Tibial artery (tissue), 4 donors: Measurements from ENCODE around the gene TRMT10C.

ENCODE experiments used
- DNase-seq, 2 donors: peaks; one replicate each; pipeline ENCODE4 v3.0.0-alpha.2; 2019
- H3K27ac ChIP-seq, 2 donors: fragments of 200-600 bp; sonication (generic) in 1 of 2; 1 replicate in 1 of 2; 2 replicates in 1 of 2; pipeline ENCODE4 v1.5.1; 2018 to 2019; ENCODE audit warnings: mild to moderate bottlenecking in 1 of 2
- H3K27me3 ChIP-seq, 2 donors: fragments of 200-600 bp; sonication (generic) in 1 of 2; one replicate each; pipeline versions ENCODE4 v1.5.1 to v1.6.0; 2016 to 2019
- H3K36me3 ChIP-seq, 3 donors: fragments of 200-600 bp; sonication (generic) in 2 of 3; one replicate each; pipeline ENCODE4 v1.5.1; 2016 to 2019; ENCODE audit warnings: mild to moderate bottlenecking in 2 of 3
- H3K4me1 ChIP-seq, 4 donors: fragments of 200-600 bp; sonication (generic) in 2 of 4; 1 replicate in 3 of 4; 2 replicates in 1 of 4; pipeline ENCODE4 v1.5.1; 2016 to 2019
- H3K4me3 ChIP-seq, 2 donors: fragments of 200-600 bp; sonication (generic) in 1 of 2; 1 replicate in 1 of 2; 2 replicates in 1 of 2; pipeline ENCODE4 v1.5.1; 2018 to 2019; ENCODE audit warnings: mild to moderate bottlenecking in 2 of 2
- H3K9me3 ChIP-seq, 3 donors: fragments of 200-600 bp; sonication (generic) in 1 of 3; one replicate each; pipeline ENCODE4 v1.5.1; 2016 to 2019
- CTCF ChIP-seq, 2 experiments: fragments of 200-600 bp in 1 of 2; fragments of 450-650 bp in 1 of 2; IDR thresholded peaks; one replicate each; pipeline ENCODE4 v1.5.1; 2017 to 2019; ENCODE audit warnings: antibody characterized with exemption in 2 of 2, mild to moderate bottlenecking in 1 of 2, moderate library complexity in 1 of 2
- intact Hi-C: fragments of 100-400 bp; cut with DNase I; formaldehyde crosslinking; loops from one replicate; pipeline ENCODE4 v1.15.0; 2023; ENCODE audit warnings: low total_unique reads

The TRMT10C gene

DNA sequence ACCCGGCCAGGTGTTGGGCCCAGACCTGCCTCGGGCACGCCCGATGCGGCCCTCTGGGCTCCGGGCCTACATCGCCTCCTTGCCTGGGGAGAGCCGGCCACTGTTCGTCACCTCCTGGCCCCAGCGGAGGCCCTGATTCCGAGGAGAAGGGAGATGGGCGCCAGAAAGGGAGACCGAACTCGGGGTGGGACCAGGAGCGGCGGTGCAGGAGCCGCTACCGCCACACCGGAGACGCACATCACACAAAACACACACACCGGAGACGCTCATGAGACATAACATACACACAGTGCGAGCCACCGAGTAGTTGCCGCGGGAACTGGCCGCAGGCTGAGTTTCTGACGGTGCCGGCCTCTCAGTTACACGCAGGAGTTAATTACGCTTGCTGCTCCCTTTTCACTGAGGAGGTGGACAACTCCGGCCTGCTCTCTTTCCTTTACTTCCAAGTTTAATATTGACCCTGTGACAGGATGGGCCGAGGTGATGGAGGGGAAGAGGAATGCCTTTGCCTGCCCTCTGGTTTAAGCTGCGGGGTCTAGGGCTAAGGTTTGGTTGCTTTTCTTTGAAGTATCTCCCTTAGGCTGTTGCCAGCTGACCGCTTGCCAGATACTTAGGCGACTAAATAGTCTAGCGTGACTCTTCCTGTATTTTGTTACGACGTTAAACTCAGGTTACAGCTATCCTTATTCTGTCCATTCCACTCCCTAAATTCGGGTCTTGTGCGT, 12.9 kb downstream of the TRMT10C start:
- TF ChIP-seq CTCF (IDR thresholded peaks at IDR 0.05), result no peak
- DNase-seq, result peak; percentile 56 to 68
- Histone ChIP-seq H3K36me3 (peaks cover 0 to 10% (median 7%) of the 10 kb centered on the region in 3 donors), H3K27ac (peak overlapping the region; percentile 95 to 97), H3K4me1 (peaks cover 0 to 51% (median 28%) of the 10 kb centered on the region in 4 donors), H3K4me3 (peak overlapping the region; percentile 75 to 87), H3K27me3 (no peaks in the 10 kb centered on the region), H3K9me3 (no peaks in the 10 kb centered on the region)
- intact Hi-C loops, result loop anchor here (5.0 to 10.0 kb wide), 3 partner anchors 62 to 513 kb away; partner anchors contain the start of genes SENP7 and ZBTB11

GRCh38 chr3:101577286-101577685, 15.6 kb downstream of the TRMT10C start:
- intact Hi-C loops, result loop anchor here (10.0 kb wide), 1 partner anchor 98 kb away; the partner anchor contains the start of gene ZBTB11
- peaks cover 0 to 77% (median 35%) of the 10 kb centered on the region in 4 donors for H3K4me1 ChIP-seq

GRCh38 chr3:101588616-101589015, 26.9 kb downstream of the TRMT10C start:
- H3K9me3 ChIP-seq, result no peaks in the 10 kb centered on the region
- H3K27me3 ChIP-seq, result no peaks in the 10 kb centered on the region
- DNase-seq, result no peak
- peaks cover 39 to 76% (median 43%) of the 10 kb centered on the region in 3 donors for H3K36me3 ChIP-seq
- H3K27ac ChIP-seq, result no peak overlapping the region
- no peak overlapping the region for H3K4me3 ChIP-seq
- H3K4me1 ChIP-seq, result peaks cover 0 to 5% (median 0%) of the 10 kb centered on the region in 4 donors
- no peak for TF ChIP-seq CTCF (IDR thresholded peaks at IDR 0.05)
- intact Hi-C loops, result no loop called here

More at GRCh38 chr3:101577286-101577685, 15.6 kb downstream of the TRMT10C start:
- Histone ChIP-seq H3K4me3 (no peak overlapping the region), H3K36me3 (peaks cover 0 to 14% (median 14%) of the 10 kb centered on the region in 3 donors), H3K27ac (no peak overlapping the region), H3K9me3 (no peaks in the 10 kb centered on the region), H3K27me3 (no peaks in the 10 kb centered on the region)
- DNase-seq, result no peak
- TF ChIP-seq CTCF (IDR thresholded peaks at IDR 0.05), result no peak

DNA sequence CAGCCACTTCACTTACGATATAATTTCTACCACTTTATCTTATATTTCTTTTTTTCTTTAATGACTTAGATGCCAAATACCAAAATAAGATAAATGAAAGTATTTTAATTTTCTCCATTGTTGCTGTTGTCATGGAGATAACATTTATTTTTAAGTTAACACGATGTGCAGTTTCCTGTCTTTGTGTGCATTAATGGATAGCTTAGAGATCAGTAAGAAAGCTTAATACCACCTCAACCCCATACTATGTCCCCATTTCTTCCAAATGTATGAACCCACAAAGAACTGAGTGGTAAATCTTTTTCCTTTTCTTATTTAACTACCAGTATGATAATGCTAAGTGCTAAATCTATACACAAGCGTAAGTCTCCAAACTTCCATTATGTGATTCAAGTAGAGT, 29.4 kb downstream of the TRMT10C start:
- intact Hi-C loops, result no loop called here
- H3K27me3 ChIP-seq, result no peaks in the 10 kb centered on the region
- H3K27ac ChIP-seq, result no peak overlapping the region
- no peak overlapping the region for H3K4me3 ChIP-seq
- H3K9me3 ChIP-seq, result no peaks in the 10 kb centered on the region
- no peaks in the 10 kb centered on the region for H3K4me1 ChIP-seq
- TF ChIP-seq CTCF (IDR thresholded peaks at IDR 0.05), result no peak
- peaks cover 50 to 78% (median 53%) of the 10 kb centered on the region in 3 donors for H3K36me3 ChIP-seq
- DNase-seq, result no peak

DNA sequence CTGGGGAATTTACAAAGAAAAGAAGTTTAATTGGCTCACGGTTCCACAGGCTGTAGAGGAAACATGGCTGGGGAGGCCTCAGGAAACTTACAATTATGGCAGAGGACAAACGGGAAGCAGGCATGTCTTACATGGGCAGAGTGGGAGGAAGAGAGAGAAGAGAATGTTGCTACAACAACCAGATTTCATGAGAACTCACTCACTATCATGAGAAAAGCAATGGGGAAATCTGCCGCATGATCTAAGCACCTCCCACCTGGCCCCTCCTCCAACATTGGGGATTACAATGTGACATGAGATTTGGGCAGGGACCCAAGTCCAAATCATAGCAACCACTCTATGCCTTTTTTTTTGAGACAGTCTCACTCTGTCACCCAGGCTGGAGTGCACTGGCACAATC, 41.1 kb downstream of the TRMT10C start:
- intact Hi-C loops, result no loop called here
- no peaks in the 10 kb centered on the region for H3K27me3 ChIP-seq
- no peak for TF ChIP-seq CTCF (IDR thresholded peaks at IDR 0.05)
- peaks cover 0 to 5% (median 0%) of the 10 kb centered on the region in 3 donors for H3K36me3 ChIP-seq
- no peak overlapping the region for H3K4me3 ChIP-seq
- no peak overlapping the region for H3K27ac ChIP-seq
- no peaks in the 10 kb centered on the region for H3K9me3 ChIP-seq
- H3K4me1 ChIP-seq, result no peaks in the 10 kb centered on the region
- DNase-seq, result no peak
